Measurements from ENCODE around the gene TTI1.

- no peak for TF ChIP-seq CTCF (IDR thresholded peaks at IDR 0.05)
- TF ChIP-seq POLR2A (IDR thresholded peaks at IDR 0.05): no peak
- TF ChIP-seq POLR2AphosphoS5 (IDR thresholded peaks at IDR 0.05): no peak
Measured at GRCh38 chr20:37969949-37970855, 63.1 kb downstream of the TTI1 start.

Data from gastroesophageal sphincter (tissue), 3 donors.